ENCODE data around the gene RNF149.

RNF149 gene

DNA sequence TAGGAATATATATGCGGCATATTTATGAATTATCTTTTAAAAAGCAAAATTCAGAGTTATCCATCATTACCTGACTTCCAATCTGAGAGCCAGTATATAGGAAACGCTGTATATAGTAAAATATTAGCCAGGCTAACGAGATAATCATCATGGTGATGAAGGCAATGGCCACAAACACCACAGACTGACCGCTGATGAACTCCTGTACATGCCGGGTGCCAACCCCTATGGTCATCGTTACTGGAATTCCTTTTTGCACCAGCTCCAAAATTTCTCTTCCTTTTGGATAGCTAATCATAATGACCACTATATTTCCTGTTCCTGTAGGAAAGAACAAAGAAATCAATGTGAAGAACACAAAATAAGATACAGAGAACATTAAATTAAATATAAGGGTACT lies 13.6 kb downstream of the RNF149 start:
- no peak for DNase-seq (ENCODE audit: low read depth)

DNA sequence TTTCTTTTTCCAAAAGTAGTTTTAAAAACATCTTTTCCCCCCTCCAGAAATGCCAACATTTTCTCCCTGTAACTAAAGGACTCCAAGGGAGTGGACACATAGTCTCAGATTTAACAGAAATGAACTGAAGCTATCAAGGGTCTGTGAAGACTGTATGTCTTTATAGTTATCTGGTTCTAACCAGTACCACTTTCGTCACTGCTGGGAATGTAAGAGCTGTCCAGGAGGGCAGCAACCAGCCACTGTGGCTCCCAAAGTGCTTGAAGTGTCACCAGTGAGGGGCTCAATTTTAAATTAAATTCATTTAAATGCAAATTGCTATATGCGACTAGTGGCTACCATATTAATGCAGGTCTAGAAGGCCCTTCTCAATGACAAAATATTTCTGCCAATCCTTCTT lies 15.0 kb downstream of the RNF149 start:
- no peak for DNase-seq (ENCODE audit: low read depth)

GRCh38 chr2:101291973-101292372 lies 16.5 kb downstream of the RNF149 start:
- no peak for DNase-seq (ENCODE audit: low read depth)

- no peak for DNase-seq (ENCODE audit: low read depth)
Measured at GRCh38 chr2:101290711-101291110, 17.8 kb downstream of the RNF149 start.

GRCh38 chr2:101287303-101287702 lies 21.2 kb downstream of the RNF149 start:
- DNase-seq (ENCODE audit: low read depth), result no peak

GRCh38 chr2:101286684-101287083 lies 21.8 kb downstream of the RNF149 start:
- DNase-seq (ENCODE audit: low read depth), result no peak

DNA sequence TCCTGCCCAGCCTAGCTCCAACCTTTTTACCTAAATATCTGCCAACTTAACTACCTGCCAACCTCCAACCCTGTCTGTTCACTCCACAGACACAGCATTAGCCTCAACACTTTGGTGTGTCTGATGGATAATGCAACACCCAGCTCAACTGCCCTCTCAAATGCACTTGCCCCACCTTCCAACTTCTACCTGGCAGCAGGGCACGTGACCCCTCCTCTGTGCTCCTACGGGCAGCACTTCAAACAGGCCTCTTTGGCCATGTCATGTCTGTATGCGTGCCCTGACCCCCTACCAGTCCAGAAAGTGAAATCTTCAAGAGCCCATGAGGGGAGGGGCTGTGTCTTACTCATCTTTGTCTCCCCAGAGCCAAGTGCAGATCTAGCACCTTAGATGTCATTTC lies 25.5 kb downstream of the RNF149 start:
- DNase-seq (ENCODE audit: low read depth), result no peak

- DNase-seq (ENCODE audit: low read depth), result no peak
Measured at GRCh38 chr2:101281482-101281881, 27.0 kb downstream of the RNF149 start.

DNA sequence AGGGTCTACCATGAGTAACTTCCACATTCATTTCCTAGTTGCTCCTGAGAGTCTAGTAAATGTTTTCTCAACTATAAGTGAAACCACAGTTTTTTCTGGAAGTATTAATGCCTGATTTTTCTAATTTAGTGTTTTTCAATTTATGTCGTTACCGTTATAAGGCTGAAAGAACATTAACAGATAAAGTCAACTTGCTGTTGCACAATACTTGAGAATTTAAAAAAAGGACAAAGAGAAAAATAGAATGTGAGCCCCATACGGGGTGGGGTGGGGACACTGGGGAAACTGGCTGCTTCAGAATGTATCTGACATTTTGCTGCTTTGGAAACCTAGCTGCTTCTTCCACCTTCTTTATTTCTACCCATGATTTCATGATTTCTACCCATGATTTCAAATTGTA lies 29.6 kb downstream of the RNF149 start:
- DNase-seq (ENCODE audit: low read depth), result no peak

GRCh38 chr2:101277111-101277510 lies 31.4 kb downstream of the RNF149 start:
- peak; percentile 47 for DNase-seq (ENCODE audit: low read depth)

- no peak for DNase-seq (ENCODE audit: low read depth)
Measured at GRCh38 chr2:101274142-101274541, 34.4 kb downstream of the RNF149 start.

- no peak for DNase-seq (ENCODE audit: low read depth)
Measured at GRCh38 chr2:101273056-101273455, 35.4 kb downstream of the RNF149 start.

- no peak for DNase-seq (ENCODE audit: low read depth)
Measured at GRCh38 chr2:101272045-101272784, 36.3 kb downstream of the RNF149 start.

- no peak for DNase-seq (ENCODE audit: low read depth)
Measured at GRCh38 chr2:101270700-101271259, 37.7 kb downstream of the RNF149 start.

- no peak for DNase-seq (ENCODE audit: low read depth)
Measured at GRCh38 chr2:101267671-101268656, 40.5 kb downstream of the RNF149 start.

DNA sequence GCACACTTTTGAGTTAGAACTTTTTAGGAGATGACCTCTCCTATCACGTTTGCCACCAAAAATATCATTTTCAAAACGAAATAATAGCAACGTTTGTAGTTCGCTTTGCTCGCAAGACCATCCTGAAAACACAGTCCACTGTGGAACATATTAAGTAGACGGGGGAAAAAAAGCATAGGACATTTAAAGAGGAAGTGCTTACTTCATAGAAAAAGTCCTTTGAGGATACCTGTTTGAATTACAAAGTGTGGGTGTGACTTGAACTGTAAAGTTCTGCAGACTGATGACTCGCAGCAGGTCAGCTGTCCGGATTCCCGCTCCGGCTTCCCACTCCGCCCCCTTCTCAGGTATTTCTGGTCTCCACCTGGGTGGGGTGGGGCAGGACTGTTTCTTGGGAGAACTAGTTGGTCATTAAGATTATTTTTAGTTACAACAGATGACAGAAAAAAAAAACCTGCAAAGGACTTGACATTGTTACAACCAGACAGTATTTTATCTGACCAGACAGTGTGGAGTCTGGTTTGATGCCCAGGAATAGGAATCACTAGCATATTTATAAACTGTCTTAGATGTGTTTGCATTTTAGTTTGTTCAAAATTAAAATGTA lies 42.5 kb downstream of the RNF149 start:
- DNase-seq (ENCODE audit: low read depth), result no peak

GRCh38 chr2:101264360-101264939 lies 44.1 kb downstream of the RNF149 start:
- no peak for DNase-seq (ENCODE audit: low read depth)

DNA sequence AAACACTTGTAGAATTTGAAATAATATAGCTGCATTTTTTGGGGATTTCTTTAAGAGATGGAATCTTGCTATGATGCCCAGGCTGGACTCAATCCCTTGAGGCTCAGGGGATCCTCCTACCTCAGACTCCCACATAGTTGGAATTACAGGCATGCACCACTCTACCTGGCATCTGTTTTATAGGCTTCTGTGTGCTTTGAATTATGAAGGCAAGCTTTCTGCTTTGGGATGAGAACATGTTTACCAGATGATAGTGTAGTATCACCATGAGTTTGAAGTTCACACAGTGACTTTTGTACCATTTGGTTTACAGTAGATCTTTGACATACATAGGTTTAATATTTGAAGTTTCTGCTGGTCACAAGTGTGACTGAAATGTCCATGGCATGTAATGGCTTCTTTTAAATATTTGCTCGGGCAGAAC lies 45.1 kb downstream of the RNF149 start:
- DNase-seq (ENCODE audit: low read depth), result no peak

- no peak for DNase-seq (ENCODE audit: low read depth)
Measured at GRCh38 chr2:101262142-101262541, 46.4 kb downstream of the RNF149 start.

DNA sequence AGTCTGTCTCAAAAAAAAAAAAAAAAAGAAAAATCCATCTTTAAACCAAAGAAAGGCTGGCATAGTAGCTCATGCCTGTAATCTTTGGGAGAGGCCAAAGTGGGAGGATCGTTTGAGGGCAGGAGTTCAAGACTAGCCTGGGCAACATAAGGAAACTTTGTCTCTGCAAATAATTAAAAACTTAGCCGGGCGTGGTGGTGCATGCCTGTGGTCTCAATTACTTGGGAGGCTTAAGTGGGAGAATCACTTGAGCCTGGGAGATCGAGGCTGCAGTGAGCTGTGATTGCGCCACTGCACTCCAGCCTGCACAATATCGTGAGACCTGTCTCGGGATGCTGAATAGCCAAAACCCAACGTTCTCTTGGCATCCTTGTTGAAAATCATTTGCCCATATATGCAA lies 49.7 kb downstream of the RNF149 start:
- no peak for DNase-seq (ENCODE audit: low read depth)

GRCh38 chr2:101256316-101256715 lies 52.2 kb downstream of the RNF149 start:
- no peak for DNase-seq (ENCODE audit: low read depth)

DNA sequence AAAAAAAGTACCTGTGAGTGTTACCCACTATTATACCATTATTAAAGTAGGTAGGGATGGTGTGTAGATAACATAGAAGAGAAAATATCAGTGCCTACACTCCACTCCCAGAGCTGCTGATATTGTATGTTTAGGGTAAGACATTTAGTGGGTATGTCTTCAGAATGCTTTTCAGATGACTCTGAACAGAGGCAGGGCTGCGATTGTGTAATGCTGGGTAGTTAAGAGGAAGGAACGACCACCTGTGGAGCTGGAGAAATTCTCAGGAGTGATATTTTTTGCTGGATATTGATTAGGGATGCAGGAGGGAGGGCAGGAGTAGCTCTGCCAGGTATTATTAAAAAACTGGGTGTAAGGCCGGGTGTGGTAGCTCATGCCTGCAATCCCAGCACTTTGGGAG lies 53.0 kb downstream of the RNF149 start:
- DNase-seq (ENCODE audit: low read depth), result peak; percentile 62
